Measurements from ENCODE around the gene APPL2. TPM values are rescaled to one million over a fixed set of nuclear protein-coding genes. Genes with fewer than 3 reads are reported as not detected.

APPL2 gene
- polyA plus RNA-seq, 1 donor from 2014 or later = 47.0 TPM

DNA sequence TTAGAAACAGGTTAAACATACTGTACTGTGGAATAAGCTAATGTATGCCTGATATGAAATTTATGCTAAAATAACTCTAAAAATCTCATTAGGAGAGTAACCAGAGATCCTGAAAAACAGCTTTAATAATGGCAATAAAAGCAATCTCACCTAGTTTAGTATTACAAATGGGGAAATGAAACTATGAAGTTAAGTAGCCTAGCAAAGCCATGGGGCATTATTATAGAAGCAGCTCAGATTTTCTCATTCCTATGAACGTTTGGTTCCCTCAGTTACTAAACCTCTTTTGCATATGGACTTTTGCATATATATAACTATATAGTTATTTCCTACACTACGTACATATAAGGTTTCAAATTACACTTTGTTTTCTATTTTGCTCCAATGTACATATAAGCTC, 25.0 kb upstream of the APPL2 start:
- Histone ChIP-seq H3K36me3 (ENCODE audit: insufficient read depth, low read length) (no peaks in the 10 kb centered on the region), H3K27me3 (ENCODE audit: insufficient read depth, low read depth, low read length) (no peaks in the 10 kb centered on the region), H3K9ac (ENCODE audit: low read length) (no peak overlapping the region), H2AFZ (ENCODE audit: low read depth, low read length) (no peak overlapping the region), H3K9me2 (ENCODE audit: insufficient read depth, low read length) (no peaks in the 10 kb centered on the region), H3K4me2 (ENCODE audit: low read length) (no peak overlapping the region), H3F3A (ENCODE audit: insufficient read depth, low read length, poor library complexity, severe bottlenecking) (no peaks in the 10 kb centered on the region), H3K27ac (ENCODE audit: low read length) (no peak overlapping the region), H3K4me3 (ENCODE audit: low read length) (no peak overlapping the region), H4K20me1 (ENCODE audit: insufficient read depth) (no peaks in the 10 kb centered on the region), H3K9me3 (ENCODE audit: low read length) (no peaks in the 10 kb centered on the region), H3K79me2 (replicated peaks; ENCODE audit: insufficient read depth, low read length) (no peaks in the 10 kb centered on the region)
- TF ChIP-seq EP300 (conservative IDR thresholded peaks at IDR 0.05; ENCODE audit: poor library complexity, severe bottlenecking) (no peak), MXI1 (conservative IDR thresholded peaks at IDR 0.05; ENCODE audit: poor library complexity, severe bottlenecking) (no peak), RAD21 (conservative IDR thresholded peaks at IDR 0.05) (no peak), POLR2AphosphoS5 (IDR thresholded peaks at IDR 0.05) (no peak), EZH2 (IDR thresholded peaks at IDR 0.05; ENCODE audit: borderline replicate concordance, insufficient read depth, low read length, poor library complexity, severe bottlenecking) (no peak), TAF1 (IDR thresholded peaks at IDR 0.05; ENCODE audit: low read depth) (no peak), SMC3 (conservative IDR thresholded peaks at IDR 0.05; ENCODE audit: poor library complexity) (no peak)
- TF ChIP-seq, protein P1, sequence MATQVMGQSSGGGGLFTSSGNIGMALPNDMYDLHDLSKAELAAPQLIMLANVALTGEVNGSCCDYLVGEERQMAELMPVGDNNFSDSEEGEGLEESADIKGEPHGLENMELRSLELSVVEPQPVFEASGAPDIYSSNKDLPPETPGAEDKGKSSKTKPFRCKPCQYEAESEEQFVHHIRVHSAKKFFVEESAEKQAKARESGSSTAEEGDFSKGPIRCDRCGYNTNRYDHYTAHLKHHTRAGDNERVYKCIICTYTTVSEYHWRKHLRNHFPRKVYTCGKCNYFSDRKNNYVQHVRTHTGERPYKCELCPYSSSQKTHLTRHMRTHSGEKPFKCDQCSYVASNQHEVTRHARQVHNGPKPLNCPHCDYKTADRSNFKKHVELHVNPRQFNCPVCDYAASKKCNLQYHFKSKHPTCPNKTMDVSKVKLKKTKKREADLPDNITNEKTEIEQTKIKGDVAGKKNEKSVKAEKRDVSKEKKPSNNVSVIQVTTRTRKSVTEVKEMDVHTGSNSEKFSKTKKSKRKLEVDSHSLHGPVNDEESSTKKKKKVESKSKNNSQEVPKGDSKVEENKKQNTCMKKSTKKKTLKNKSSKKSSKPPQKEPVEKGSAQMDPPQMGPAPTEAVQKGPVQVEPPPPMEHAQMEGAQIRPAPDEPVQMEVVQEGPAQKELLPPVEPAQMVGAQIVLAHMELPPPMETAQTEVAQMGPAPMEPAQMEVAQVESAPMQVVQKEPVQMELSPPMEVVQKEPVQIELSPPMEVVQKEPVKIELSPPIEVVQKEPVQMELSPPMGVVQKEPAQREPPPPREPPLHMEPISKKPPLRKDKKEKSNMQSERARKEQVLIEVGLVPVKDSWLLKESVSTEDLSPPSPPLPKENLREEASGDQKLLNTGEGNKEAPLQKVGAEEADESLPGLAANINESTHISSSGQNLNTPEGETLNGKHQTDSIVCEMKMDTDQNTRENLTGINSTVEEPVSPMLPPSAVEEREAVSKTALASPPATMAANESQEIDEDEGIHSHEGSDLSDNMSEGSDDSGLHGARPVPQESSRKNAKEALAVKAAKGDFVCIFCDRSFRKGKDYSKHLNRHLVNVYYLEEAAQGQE (IDR thresholded peaks at IDR 0.05; ENCODE audit: borderline replicate concordance) = no peak
- TF ChIP-seq, protein P2, sequence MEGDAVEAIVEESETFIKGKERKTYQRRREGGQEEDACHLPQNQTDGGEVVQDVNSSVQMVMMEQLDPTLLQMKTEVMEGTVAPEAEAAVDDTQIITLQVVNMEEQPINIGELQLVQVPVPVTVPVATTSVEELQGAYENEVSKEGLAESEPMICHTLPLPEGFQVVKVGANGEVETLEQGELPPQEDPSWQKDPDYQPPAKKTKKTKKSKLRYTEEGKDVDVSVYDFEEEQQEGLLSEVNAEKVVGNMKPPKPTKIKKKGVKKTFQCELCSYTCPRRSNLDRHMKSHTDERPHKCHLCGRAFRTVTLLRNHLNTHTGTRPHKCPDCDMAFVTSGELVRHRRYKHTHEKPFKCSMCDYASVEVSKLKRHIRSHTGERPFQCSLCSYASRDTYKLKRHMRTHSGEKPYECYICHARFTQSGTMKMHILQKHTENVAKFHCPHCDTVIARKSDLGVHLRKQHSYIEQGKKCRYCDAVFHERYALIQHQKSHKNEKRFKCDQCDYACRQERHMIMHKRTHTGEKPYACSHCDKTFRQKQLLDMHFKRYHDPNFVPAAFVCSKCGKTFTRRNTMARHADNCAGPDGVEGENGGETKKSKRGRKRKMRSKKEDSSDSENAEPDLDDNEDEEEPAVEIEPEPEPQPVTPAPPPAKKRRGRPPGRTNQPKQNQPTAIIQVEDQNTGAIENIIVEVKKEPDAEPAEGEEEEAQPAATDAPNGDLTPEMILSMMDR (IDR thresholded peaks at IDR 0.05; ENCODE audit: poor library complexity, severe bottlenecking) = no peak

DNA sequence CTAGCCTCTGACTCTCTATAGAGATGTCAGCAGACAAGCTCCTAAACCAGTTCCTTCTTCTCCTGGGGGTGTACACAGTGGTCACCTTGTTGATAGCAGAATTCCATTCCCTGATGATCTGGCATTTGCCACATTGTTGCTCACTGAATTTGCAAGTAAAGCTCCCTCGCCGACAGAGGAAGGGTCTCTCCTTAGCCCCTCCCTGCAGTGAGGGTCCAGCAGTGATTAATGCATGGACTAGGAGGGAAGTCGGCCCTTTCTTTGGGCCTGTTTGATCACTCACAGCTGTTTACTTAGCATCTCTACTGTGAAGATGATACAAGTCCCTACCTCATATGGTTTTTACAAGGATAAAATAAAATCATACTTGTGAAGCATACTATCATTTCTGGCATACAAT, 23.3 kb upstream of the APPL2 start:
- Histone ChIP-seq H4K20me1 (ENCODE audit: insufficient read depth) (no peaks in the 10 kb centered on the region), H3K36me3 (ENCODE audit: insufficient read depth, low read length) (no peaks in the 10 kb centered on the region), H3K4me3 (ENCODE audit: low read length) (no peak overlapping the region), H3K27ac (ENCODE audit: low read length) (no peak overlapping the region), H3K9me2 (ENCODE audit: insufficient read depth, low read length) (no peaks in the 10 kb centered on the region), H2AFZ (ENCODE audit: low read depth, low read length) (no peak overlapping the region), H3K4me2 (ENCODE audit: low read length) (no peak overlapping the region), H3K9me3 (ENCODE audit: low read length) (no peaks in the 10 kb centered on the region), H3K79me2 (replicated peaks; ENCODE audit: insufficient read depth, low read length) (no peaks in the 10 kb centered on the region), H3F3A (ENCODE audit: insufficient read depth, low read length, poor library complexity, severe bottlenecking) (no peaks in the 10 kb centered on the region), H3K27me3 (ENCODE audit: insufficient read depth, low read depth, low read length) (no peaks in the 10 kb centered on the region), H3K9ac (ENCODE audit: low read length) (no peak overlapping the region)
- TF ChIP-seq MXI1 (conservative IDR thresholded peaks at IDR 0.05; ENCODE audit: poor library complexity, severe bottlenecking) = no peak
- TF ChIP-seq, protein P1 (IDR thresholded peaks at IDR 0.05; ENCODE audit: borderline replicate concordance) = no peak
- no peak for TF ChIP-seq EP300 (conservative IDR thresholded peaks at IDR 0.05; ENCODE audit: poor library complexity, severe bottlenecking)
- TF ChIP-seq POLR2AphosphoS5 (IDR thresholded peaks at IDR 0.05) = no peak
- TF ChIP-seq, protein P2 (IDR thresholded peaks at IDR 0.05; ENCODE audit: poor library complexity, severe bottlenecking) = no peak
- TF ChIP-seq EZH2 (IDR thresholded peaks at IDR 0.05; ENCODE audit: borderline replicate concordance, insufficient read depth, low read length, poor library complexity, severe bottlenecking) = no peak
- TF ChIP-seq TAF1 (IDR thresholded peaks at IDR 0.05; ENCODE audit: low read depth) = no peak
- no peak for TF ChIP-seq SMC3 (conservative IDR thresholded peaks at IDR 0.05; ENCODE audit: poor library complexity)
- TF ChIP-seq RAD21 (conservative IDR thresholded peaks at IDR 0.05) = no peak
